DND-41 (cell line): ENCODE measurements around the gene TMBIM4.

Experiments
- CTCF ChIP-seq: IDR thresholded peaks from 2 replicates; pipeline ENCODE4 v1.5.1; 2012; ENCODE audit warnings: borderline replicate concordance, low read length, moderate library complexity, mild to moderate bottlenecking; ENCODE audit not compliant: poor library complexity, severe bottlenecking; ENCODE audit errors: extremely low read depth
- EZH2 ChIP-seq: IDR thresholded peaks from 3 replicates; pipeline ENCODE4 v1.6.1; 2012; ENCODE audit warnings: borderline replicate concordance, low read depth, mild to moderate bottlenecking, moderate library complexity, low read length, inconsistent platforms; ENCODE audit not compliant: severe bottlenecking

GRCh38 chr12:66163289-66163688 lies 6.5 kb downstream of the TMBIM4 start:
- TF ChIP-seq CTCF (no peak), EZH2 (no peak)
